Endothelial cell of hepatic sinusoid (primary cell): ENCODE results near the gene CLSTN1.

Source experiments
- in situ Hi-C: cut with HindIII; loops from 2 replicates; pipeline ENCODE4 v1.10.0; 2017; ENCODE audit warnings: low sequenced_read_pairs

CLSTN1 gene

GRCh38 chr1:9852410-9853248 is 28.9 kb upstream of the CLSTN1 start:
- in situ Hi-C loops: no loop called here

GRCh38 chr1:9852004-9852403 is 28.2 kb upstream of the CLSTN1 start:
- in situ Hi-C loops: no loop called here

GRCh38 chr1:9850442-9851162 is 26.8 kb upstream of the CLSTN1 start:
- in situ Hi-C loops: no loop called here

GRCh38 chr1:9849691-9850441 is 26.1 kb upstream of the CLSTN1 start:
- in situ Hi-C loops: no loop called here

GRCh38 chr1:9848022-9848421 is 24.3 kb upstream of the CLSTN1 start:
- in situ Hi-C loops: no loop called here

GRCh38 chr1:9847269-9847668 is 23.5 kb upstream of the CLSTN1 start:
- in situ Hi-C loops: no loop called here

GRCh38 chr1:9846611-9847171 is 22.9 kb upstream of the CLSTN1 start:
- in situ Hi-C loops: no loop called here

GRCh38 chr1:9845914-9846313 is 22.1 kb upstream of the CLSTN1 start:
- in situ Hi-C loops: no loop called here

- in situ Hi-C loops: no loop called here
Measured at GRCh38 chr1:9844756-9845155, 21.0 kb upstream of the CLSTN1 start.

GRCh38 chr1:9844106-9844505 is 20.3 kb upstream of the CLSTN1 start:
- in situ Hi-C loops: no loop called here

- in situ Hi-C loops: no loop called here
Measured at GRCh38 chr1:9843576-9843945, 19.8 kb upstream of the CLSTN1 start.

- in situ Hi-C loops: no loop called here
Measured at GRCh38 chr1:9842781-9843575, 19.2 kb upstream of the CLSTN1 start.

GRCh38 chr1:9842073-9842711 is 18.4 kb upstream of the CLSTN1 start:
- in situ Hi-C loops: no loop called here

GRCh38 chr1:9841460-9841859 is 17.7 kb upstream of the CLSTN1 start:
- in situ Hi-C loops: no loop called here

GRCh38 chr1:9840176-9840575 is 16.4 kb upstream of the CLSTN1 start:
- in situ Hi-C loops: no loop called here

- in situ Hi-C loops: no loop called here
Measured at GRCh38 chr1:9838946-9839345, 15.2 kb upstream of the CLSTN1 start.

GRCh38 chr1:9836632-9836960 is 12.8 kb upstream of the CLSTN1 start:
- in situ Hi-C loops: no loop called here

- in situ Hi-C loops: no loop called here
Measured at GRCh38 chr1:9835758-9836631, 12.2 kb upstream of the CLSTN1 start.

GRCh38 chr1:9835404-9835757 is 11.6 kb upstream of the CLSTN1 start:
- in situ Hi-C loops: no loop called here
